ENCODE results near the gene KIAA1958.

KIAA1958 gene

GRCh38 chr9:112605518-112605917 lies 118.9 kb downstream of the KIAA1958 start:
- peak; percentile 40 for ATAC-seq
- DNase-seq, result no peak

GRCh38 chr9:112605963-112606699 lies 119.5 kb downstream of the KIAA1958 start:
- no peak for DNase-seq
- ATAC-seq, result no peak

GRCh38 chr9:112608851-112609250 lies 122.2 kb downstream of the KIAA1958 start:
- DNase-seq, result no peak
- no peak for ATAC-seq

- DNase-seq, result no peak
- ATAC-seq, result no peak
These were observed 129.1 kb downstream of the KIAA1958 start for GRCh38 chr9:112615584-112616266.

GRCh38 chr9:112617371-112617770 lies 130.7 kb downstream of the KIAA1958 start:
- no peak for DNase-seq
- ATAC-seq, result no peak

GRCh38 chr9:112618385-112619009 lies 131.9 kb downstream of the KIAA1958 start:
- DNase-seq (no peak), ATAC-seq (no peak)

- ATAC-seq (no peak), DNase-seq (no peak)
These were observed 133.8 kb downstream of the KIAA1958 start for GRCh38 chr9:112620388-112620787.

- no peak for ATAC-seq
- DNase-seq, result no peak
These were observed 134.5 kb downstream of the KIAA1958 start for GRCh38 chr9:112621018-112621655.

GRCh38 chr9:112623198-112623597 lies 136.6 kb downstream of the KIAA1958 start:
- ATAC-seq (no peak), DNase-seq (no peak)

GRCh38 chr9:112624711-112625707 lies 138.4 kb downstream of the KIAA1958 start:
- no peak for ATAC-seq
- DNase-seq, result no peak

- ATAC-seq (no peak), DNase-seq (no peak)
These were observed 143.3 kb downstream of the KIAA1958 start for GRCh38 chr9:112629671-112630485.

GRCh38 chr9:112631313-112632070 lies 144.9 kb downstream of the KIAA1958 start:
- no peak for DNase-seq
- no peak for ATAC-seq

- ATAC-seq (no peak), DNase-seq (no peak)
These were observed 153.7 kb downstream of the KIAA1958 start for GRCh38 chr9:112640311-112640710.

GRCh38 chr9:112642126-112642525 lies 155.5 kb downstream of the KIAA1958 start:
- no peak for DNase-seq

GRCh38 chr9:112647596-112647995 lies 161.0 kb downstream of the KIAA1958 start:
- ATAC-seq (no peak), DNase-seq (no peak)

More at GRCh38 chr9:112642126-112642525, 155.5 kb downstream of the KIAA1958 start:
- no peak for ATAC-seq

GRCh38 chr9:112648624-112649023 lies 162.0 kb downstream of the KIAA1958 start:
- DNase-seq, result no peak
- no peak for ATAC-seq

GRCh38 chr9:112654282-112654681 lies 167.7 kb downstream of the KIAA1958 start:
- ATAC-seq, result no peak
- DNase-seq, result no peak

- DNase-seq, result no peak
- ATAC-seq, result no peak
These were observed 169.0 kb downstream of the KIAA1958 start for GRCh38 chr9:112655668-112656067.

- ATAC-seq (no peak), DNase-seq (no peak)
These were observed 173.3 kb downstream of the KIAA1958 start for GRCh38 chr9:112659906-112660305.

- DNase-seq (no peak), ATAC-seq (no peak)
These were observed 177.1 kb downstream of the KIAA1958 start for GRCh38 chr9:112663681-112664080.

All from stimulated activated naive CD8-positive, alpha-beta T cell treated with anti-CD3 and anti-CD28 coated beads, Interleukin-15, Interleukin-2, amounts not matched to agents 100 U/mL and 50 U/mL, for 24 hours (primary cell).